NCI-H510A treated with DMSO at 0.1 percent for 48 hours (cell line): ENCODE results near the gene PITPNM1.
"Not testable (repeated sequence)": the region's sequence is repeated elsewhere in the genome, so short reads cannot be mapped to it uniquely, and the experiment has no call there.

Experiments
- DNase-seq: peaks from one replicate; lab custom pipeline; 2025; lab: John Stamatoyannopoulos, UW

Gene PITPNM1

DNA sequence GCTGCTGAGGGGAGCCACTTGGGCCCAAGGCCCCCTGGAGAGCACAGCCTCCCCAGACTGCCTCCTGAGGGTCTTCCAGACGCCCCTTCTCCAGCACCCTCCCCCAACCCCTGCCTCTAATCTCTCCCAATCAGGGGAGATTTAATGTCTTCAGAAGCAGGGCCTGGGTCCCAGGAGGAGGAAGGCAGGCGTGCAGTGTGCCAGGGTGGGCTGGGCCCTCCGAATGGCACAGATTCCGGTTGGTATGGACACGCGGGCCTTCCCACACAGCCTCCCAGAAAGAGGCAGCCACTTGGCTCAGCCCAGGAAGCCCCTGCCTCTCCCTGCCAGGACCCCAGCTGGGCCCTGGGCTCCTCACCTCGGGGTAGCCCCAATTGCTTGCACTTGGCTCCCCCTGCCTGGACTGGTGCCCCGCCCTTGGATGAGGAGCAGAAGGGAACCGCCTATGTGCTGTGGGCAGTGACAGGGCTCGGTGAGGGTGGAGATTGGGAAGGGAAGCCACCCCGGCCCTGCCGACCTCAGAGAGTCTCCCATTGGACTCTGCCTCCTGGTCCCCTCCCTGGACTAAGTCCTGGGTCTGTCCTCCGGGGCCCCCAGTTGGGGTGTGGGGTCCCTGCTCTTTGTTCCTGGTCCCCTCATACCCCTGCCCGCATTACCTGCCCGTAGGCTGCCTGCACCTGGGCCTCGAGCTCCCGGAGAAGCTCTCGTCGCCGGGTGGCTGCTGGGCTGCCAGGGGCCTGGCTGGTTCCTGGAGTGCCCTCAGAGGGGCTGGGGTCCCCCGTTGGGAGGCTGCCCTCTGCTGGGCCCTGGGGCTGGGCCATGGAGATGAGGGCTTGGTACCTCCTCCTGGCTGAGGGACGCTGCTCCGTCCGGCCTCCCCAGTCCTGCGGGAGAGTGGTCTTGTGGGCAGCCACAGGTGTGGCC is 18.7 kb upstream of the PITPNM1 start:
- DNase-seq, result no peak

DNA sequence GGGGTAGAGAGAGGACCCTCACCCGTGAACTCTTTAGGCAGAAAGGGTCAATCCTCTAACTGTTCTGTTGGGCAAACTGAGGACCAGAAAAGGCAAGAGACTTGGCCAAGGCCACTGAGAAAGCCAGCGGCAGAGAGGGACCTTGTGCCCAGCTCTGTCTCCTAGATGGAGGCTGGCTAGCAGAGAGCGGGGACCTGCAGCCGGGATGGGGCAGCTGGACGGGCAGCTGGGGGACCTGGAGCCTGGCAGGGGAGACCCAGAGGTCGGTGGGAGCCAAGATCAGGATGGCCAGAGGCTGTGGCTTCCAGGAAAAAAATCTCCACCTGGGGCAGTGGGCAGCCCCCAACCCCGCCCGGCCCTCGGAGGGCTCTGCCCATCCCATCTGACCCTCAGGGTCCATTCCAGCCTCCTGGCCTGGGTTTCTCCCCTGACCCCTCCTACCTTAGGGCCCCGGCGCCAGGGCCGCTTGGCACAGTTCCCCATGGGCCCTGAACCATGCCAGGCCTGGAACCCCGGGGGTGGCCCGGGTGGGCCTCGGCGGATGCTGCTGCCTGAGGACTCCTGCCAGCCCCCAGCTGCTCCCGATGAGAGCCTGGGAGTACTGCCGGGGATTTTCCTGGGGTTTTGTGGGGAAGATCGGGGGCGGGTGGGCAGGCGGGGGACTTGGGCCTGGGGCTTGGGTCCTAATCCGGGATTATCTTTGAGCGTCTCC is 17.8 kb upstream of the PITPNM1 start, which contains the start of gene CABP2:
CABP2 (minus strand) TSS at position 603 of the 712 bp plus-strand sequence; CDS start at position 483, 120 bp downstream.
- no peak for DNase-seq

DNA sequence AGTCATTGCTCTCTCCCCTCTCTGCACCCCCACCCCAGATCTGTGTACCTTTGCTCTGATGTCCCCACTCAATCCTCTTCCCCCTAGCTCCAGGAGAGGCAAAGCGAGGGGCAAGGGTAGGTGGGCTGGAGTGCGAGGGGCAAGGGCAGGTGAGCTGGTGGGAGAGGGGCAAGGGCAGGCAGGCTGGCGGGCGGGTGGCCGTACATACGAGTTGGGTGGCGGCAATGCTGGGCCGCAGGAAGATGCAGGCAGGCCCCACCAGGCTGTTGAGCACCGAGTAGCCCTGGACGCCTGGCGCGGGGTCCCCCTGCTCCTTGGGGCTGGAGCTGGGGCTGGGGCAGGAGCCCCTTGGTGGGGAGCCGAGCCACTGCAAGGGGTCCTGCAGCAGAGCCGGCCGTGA is 17.2 kb upstream of the PITPNM1 start:
- no peak for DNase-seq

DNA sequence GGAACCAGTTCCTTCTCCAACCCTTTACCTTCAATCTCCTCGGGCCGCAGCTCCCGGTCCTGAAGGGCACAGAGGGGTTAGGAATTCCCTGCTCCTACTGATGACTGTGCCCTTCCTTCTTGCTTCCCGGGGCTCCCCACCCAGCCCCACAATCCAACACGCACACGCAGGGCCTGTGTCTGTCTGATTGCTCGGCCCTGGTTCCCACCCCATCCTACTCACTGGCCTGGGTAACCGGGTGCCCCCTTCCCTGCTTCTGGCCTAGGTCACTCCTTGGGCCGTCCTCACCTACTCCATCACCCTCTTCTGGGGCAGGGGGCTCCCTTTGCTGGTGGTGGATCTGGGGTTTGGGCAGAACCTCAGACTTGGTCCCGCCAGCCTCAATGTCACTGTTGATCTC is 16.8 kb upstream of the PITPNM1 start:
- DNase-seq, result no peak

DNA sequence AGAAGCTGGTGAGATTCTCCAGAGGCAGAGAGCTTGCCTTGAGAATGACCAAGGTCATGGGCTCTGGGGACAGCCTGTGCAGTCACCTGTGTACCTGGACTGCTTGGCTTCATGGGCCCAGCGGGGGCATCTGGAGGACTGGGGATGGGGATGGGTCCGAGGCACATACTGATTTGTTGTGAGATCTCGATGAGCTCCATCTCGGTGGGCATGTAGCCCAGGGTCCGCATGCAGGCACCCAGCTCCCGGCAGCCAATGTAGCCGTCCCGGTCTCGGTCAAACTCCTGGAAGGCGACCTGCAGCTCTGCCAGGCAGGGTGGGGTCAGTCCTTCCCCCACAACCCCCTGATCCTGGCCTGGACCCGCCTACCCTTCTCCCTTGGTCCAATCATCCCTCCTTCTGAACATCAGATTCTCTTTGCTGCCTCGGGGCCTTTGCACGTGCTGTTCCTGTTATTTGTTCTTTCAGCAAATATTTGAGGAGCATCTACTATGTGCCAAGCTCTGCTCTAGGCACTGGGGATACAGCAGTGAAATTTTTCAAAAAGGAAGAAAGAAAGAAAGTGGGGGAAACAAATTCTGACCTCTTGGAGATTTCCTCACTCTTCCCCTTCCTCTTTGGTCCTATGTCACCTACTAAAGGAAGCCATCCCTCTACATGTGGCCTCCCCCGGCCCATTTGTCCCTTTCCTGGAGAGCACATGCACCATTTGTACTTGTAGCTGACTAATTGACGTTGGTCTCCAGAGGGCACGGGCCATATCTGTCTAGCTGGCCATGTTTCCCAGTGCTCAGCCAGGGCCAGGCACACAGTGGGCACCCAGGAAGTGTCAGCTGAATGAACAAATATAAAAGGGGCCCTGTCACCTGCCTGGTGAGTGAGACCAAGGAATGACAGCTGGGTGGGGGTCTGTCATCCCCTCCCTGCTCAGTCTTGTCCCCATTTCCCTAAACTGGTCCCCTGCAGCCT is 16.0 kb upstream of the PITPNM1 start:
- DNase-seq, result no peak

DNA sequence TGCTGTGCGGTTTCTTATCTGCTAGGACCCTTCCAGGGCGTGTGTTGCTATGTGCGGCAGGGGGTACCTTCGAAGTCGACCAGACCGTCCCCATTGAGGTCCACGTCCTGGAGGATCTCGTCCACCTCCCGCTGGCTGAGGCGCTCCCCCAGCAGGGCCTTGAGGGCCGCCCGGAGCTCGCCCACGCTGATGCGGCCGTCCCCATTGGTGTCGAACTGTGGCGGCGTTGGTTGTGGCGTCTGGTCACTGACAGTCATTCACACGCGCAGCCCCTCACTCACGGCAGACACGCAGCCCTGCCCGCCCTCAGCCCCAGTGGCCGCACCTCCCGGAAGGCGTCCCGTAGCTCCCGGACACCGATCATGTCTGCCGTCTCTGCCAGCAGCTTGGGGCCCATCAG is 14.6 kb upstream of the PITPNM1 start:
- no peak for DNase-seq

DNA sequence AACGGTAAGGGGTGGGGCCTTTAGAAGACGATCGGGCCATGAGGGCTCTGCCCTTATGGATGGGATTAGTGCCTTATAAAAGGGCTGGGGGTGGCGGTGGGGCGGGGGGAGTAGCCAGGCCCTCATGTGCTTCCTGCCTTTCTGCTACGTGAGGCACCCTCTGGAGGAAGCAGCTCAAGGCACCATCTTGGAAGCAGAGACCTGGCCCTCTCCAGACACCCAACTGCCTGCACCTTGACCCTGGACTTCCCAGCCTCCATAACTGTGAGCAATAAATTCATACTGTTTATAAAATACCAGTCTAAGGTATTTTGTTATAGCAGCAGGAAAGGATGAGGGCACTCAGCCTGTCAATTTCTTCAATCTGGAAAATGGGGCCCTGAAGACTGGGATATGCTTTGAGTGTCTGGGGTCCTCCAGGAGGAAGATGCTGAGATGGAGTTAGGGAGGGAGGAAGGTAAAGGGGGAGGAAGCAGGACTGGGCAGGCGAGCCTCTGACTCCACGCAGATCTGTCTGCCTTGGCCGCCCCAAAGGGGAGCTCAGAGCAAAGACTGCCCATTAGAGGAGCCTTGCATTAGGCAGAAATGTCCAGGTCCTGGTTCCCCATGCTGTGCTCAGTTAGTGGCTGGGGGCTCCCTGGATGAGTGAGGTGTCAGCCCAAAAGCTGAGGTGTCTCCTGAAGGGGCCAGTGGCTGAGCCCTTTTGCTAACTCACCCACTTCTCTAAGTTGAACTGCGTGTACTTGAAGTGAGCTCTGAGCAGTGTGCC is 12.8 kb upstream of the PITPNM1 start:
- no peak for DNase-seq

DNA sequence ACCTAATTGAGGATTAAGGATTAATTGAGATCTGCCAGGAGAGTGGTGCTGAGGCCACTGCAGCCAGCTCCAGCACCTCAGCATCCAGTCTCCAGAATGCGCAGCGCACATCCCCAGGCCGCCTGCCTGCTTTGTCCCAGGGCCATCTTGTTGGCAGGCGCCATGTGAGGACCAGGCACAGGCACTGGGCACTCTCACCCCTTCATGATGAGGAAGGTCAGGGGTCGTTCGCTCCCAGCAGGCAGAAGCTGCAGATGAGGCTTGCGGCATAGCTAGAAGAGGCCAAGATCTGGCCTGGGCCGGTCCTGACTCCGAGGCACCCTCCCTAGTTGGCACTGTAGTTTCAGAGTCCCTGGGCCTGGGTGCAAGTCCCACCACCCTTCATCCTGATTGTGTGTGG is 11.6 kb upstream of the PITPNM1 start:
- DNase-seq, result no peak

DNA sequence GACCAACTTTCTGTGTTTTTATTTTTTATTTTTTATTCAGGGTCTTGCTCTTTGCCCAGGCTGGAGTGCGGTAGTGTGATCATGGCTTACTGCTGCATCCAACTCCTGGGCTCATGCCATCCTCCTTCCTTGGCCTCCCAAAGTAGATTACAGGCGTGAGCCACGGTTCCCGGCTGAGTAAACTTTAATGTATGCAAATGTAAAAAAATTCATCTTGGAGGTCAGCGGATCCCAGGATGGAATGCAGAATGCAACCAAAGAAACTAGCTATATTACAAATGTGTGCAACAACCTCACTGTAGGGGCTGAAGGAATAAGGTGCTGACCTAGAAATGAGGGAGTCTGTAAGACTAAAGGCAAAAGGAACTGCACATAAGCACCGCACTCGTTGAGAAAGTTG is 9.0 kb upstream of the PITPNM1 start:
- DNase-seq, result no peak

DNA sequence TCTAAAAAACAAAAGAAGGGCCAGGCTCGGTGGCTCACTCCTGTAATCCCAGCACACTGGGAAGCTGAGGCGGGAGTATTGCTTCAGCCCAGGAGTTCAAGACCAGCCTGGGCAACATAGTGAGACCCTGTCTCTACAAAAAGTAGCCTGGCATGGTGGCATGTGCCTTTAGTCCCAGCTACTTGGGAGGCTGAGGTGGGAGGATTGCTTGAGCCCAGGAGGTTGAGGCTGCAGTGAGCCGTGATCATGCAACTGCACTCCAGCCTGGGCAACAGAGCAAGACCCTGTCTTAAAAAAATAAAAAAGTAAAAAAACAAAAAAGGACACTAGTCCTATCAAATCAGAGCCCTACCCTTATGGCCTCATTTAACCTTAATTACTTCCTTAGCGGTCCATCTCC is 6.4 kb upstream of the PITPNM1 start:
- DNase-seq, result not testable (repeated sequence)

DNA sequence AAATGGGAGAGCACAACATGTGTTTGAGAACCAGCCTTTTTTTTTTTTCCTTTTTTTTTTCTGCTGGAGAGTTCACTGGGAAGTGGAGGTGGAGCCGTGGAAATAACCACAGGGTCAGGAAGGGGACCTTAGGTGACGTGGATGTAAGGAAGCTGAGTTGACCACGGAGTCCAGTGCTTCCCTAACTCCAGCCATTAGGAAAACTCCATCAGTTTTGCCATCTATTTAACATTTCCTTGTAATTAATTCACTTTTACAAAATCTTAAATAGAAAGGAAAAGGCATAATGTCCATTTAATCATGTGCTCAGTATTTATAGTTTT is 4.8 kb upstream of the PITPNM1 start:
- DNase-seq, result no peak

DNA sequence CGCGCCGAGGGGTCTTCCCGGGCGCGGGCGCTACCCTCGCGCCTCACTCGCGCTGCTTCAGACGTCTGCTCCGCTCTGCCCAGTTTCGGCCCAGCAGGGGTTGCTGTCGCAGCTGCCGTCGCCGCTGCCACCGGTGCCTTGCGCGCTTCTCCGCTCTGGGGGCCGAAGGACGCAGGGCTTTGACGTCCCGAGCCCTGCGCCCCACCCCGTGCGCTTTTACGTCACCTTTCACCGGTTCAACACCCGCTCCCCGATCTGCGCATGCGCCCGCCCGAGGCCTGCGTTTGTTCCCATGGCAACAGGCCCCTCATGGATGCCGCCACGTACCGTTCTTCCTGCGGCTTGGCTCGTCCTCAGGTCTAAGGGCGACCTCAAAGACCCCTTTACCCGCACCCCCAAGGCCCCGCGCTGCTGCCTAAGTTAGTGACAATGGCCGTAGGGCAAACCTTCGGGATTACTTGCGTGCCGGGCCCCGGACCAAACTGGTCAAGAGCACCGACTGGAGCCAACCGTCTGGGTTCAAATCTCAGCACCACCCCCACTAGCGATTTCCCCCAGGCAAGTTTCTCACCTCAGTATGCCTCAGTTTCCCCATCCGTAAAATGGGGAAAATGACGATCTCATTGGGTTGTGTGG is 3.4 kb upstream of the PITPNM1 start:
- DNase-seq, result peak; percentile 97

DNA sequence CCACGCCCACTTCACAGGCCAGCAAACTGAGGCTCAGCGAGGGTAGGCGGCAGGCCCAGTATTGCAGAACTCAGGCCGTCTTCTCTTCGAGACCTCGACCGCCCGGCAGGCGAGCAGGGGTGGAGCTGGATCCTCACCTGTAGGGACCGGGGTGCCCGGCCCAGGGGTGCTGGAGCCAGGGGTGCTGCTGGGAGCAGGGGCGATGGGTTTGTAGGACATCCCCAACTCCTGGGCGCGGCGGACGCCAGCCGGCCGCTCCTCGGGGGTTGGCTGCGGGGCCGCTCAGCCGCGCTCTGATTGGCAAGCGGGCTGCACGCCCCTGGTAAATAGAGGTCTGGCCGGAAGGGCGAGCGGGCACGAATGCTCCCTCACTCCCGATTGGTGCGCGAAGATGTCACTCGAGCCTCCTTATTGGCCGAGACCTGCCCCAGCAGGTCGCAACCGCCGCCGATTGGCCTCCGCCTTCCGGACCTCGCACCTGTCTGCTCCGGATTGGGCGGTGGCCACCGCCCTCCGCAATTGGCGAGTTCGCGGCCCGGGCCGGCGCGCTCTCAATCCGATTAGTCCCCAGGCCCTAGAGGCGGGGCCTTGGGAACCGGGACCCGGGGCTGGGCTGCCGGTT is 2.8 kb upstream of the PITPNM1 start, which contains the start of gene CDK2AP2:
CDK2AP2 (minus strand) TSS at position 299 of the 622 bp plus-strand sequence; CDS start at position 219, 80 bp downstream.
- peak; percentile 98 for DNase-seq

DNA sequence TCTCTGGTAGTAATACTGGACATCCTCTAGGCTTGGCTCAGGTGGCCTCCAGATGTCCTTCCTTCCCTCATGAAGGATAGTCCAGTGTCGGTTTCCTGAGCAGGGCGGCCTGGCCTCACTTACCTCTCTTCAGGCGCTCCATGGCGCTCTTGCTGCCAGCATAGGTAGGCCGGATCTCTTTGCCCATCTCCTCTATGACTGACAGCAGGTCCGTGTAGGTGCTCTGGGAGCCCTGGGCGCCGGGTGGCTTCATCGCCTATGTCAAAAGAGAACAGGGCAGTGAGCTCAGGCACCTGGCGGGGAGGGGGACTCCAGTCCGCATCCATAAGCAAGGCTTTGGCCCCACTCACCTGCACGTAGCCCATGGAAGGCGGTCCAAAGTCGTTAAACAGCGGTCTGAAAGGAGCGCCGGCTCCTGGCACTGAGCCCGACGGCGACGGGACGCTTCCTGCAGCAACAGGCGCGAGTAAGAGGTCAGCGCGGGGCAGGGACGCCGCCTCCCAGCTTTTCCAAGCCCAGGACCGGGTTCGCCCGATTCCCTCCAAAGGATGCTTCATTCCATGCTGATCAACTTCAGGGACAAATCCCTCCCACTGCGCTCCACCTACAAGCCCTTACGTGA is 2.2 kb upstream of the PITPNM1 start:
- DNase-seq, result no peak

DNA sequence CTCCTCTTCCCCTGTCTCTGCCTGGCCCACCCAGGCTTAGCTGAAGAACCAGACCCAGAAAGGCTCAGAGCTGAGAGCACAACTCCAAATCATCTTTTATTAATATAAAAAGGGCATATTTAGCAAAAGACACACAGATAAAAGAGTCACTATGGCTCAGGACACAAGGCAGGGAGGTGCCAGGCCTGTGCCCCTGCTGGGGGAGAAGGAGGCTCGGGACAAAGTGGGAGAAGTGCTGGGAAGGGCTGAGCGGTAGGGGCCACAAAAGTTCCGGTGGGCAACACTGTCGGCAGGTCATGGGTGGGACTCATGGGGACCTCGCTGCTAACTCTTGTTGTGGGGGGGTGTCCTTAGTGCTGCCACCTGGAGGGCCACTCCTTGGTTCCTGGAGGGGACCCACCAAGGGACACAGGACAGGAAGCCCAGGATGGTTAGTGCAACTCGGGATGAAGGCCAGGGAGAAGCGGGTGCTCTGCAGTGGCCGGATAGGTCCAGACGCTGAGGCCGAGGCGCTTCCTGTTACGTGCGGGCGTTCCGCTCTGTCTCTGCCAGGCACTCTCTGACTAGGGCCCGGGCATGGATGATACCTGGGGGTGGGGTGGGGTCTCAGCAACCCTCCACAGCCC is 1.4 kb upstream of the PITPNM1 start:
- no peak for DNase-seq

DNA sequence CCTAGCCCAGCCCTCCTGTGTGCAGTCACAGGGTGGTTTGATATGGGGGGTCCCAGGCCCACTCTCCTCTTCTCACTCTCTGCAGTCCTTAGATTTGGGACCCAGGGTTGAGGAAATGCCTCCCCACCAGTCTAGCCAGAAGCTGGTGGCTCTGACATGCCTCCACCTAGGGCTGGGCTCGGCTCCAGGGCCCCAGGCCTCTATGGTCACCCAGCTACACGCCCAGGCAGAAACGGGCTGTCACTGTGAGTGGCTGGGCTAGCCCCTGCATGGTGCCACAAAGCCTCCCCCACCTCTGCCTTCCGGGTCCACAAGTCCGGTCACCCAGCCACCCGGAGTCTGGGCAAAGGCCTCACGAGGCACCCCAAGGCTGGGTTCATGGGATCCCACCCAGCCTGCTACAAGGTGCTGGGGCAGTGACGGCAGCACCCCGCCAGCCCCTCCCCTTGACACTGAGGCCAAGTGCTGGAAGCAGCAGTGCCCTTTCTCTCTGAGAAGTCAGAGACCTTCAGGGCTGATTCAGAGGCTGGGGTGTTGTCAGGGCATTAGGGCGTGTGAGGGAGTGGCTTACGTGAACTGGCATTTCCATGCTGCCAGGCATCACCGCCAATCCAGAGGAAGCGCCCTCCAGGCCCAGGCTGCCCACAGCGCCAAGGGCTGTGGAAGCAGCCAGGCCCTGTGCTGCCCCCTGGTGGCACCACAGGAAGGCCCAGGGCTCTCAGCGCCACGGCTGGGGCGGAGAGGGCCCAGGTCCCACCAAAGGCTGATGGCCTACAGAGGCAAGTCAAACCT is 638 bp upstream of the PITPNM1 start:
- DNase-seq, result peak; percentile 89

DNA sequence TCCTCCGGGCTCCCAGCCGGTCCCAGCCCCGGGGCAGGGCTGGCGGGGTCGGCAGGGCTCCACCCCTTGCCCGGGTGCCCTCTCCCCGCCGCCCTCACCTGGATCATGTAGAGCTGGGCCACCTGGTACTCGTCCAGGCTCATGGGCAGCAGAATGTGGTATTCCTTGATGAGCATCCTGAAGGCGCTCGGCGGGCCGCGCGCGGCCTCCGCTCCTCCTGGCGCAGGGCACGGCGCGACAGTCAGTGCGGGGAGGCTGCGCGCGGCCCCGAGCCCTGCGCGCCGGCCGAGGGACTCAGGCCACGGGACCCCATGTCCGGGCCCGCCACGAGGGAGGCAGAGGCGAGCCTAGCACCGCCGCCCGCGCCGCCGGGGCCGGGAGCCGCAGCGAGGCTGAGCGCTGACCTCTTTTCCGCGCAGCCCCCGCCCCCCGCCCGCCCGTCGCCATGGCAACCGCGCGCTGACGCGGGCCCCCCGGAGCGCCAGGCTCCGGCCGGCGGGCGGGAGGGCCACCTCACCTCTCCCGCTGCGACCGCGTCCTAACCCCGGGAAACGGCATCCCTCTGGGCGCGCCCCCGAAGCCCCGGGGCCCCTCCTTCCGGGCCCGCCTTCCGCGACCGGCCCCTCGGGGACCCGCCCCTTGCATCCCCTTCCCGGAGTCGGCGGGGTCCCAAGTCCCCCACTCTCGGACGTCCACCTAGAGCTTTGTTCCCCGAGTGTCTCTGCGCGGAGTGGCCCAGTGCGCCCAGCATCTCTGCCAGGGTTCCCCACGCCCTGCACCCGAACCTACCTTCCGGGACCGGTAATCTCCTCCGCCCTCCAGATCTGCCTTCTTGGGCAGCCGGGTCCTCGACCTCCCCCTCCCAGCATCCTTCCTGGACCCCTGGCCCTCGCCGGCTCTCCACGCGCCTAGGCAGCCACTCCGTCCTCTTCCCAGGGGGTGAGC is 886 bp downstream of the PITPNM1 start:
- DNase-seq, result peak; percentile 37
